GM19328 (cell line): ENCODE measurements around the gene TMEM144.

ENCODE experiments used
- ATAC-seq: cut with Tn5 transposase; IDR thresholded peaks from one replicate; pipeline ENCODE4 v1.9.1; 2021; ENCODE audit warnings: mild to moderate bottlenecking, moderate library complexity; ENCODE audit not compliant: unreplicated experiment

TMEM144 gene

GRCh38 chr4:158209825-158210807 is at the start of gene TMEM144:
TSS of gene TMEM144 (plus strand) at chr4:158210486. CDS start at chr4:158212668, 2,182 bp downstream.
- peak; percentile 93 for ATAC-seq

GRCh38 chr4:158161551-158162354 is 48.5 kb upstream of the TMEM144 start:
- no peak for ATAC-seq

- ATAC-seq: no peak
These were observed 47.7 kb upstream of the TMEM144 start for GRCh38 chr4:158162631-158163030.

GRCh38 chr4:158163941-158164767 is 46.1 kb upstream of the TMEM144 start:
- no peak for ATAC-seq

- ATAC-seq: no peak
These were observed 45.5 kb upstream of the TMEM144 start for GRCh38 chr4:158164768-158165213.

GRCh38 chr4:158166701-158167100 is 43.6 kb upstream of the TMEM144 start:
- ATAC-seq: no peak

GRCh38 chr4:158168606-158169005 is 41.7 kb upstream of the TMEM144 start:
- no peak for ATAC-seq

- ATAC-seq: no peak
These were observed 40.8 kb upstream of the TMEM144 start for GRCh38 chr4:158169506-158169905.

- no peak for ATAC-seq
These were observed 40.2 kb upstream of the TMEM144 start for GRCh38 chr4:158169931-158170690.

GRCh38 chr4:158170691-158171561 is 39.4 kb upstream of the TMEM144 start:
- ATAC-seq: no peak

GRCh38 chr4:158172261-158173258 is 37.7 kb upstream of the TMEM144 start, which contains the start of gene GASK1B:
TSS of gene GASK1B (minus strand) at chr4:158173025. CDS start at chr4:158171375, 1,650 bp downstream.
- ATAC-seq: no peak

- no peak for ATAC-seq
These were observed 34.2 kb upstream of the TMEM144 start for GRCh38 chr4:158176108-158176507.

- ATAC-seq: no peak
These were observed 33.5 kb upstream of the TMEM144 start for GRCh38 chr4:158176776-158177175.

GRCh38 chr4:158179465-158179864 is 30.8 kb upstream of the TMEM144 start:
- ATAC-seq: no peak

GRCh38 chr4:158181906-158182305 is 28.4 kb upstream of the TMEM144 start:
- no peak for ATAC-seq

- no peak for ATAC-seq
These were observed 27.6 kb upstream of the TMEM144 start for GRCh38 chr4:158182736-158183135.

GRCh38 chr4:158186815-158187214 is 23.5 kb upstream of the TMEM144 start:
- ATAC-seq: no peak

GRCh38 chr4:158189422-158189821 is 20.9 kb upstream of the TMEM144 start:
- no peak for ATAC-seq
